Neuronal stem cell (in vitro differentiated cells): Measurements from ENCODE around the gene CHN1.

Experiments
- DNase-seq: peaks from one replicate; pipeline ENCODE4 v3.0.0-alpha.2; 2013; ENCODE audit warnings: low spot score
- H2AFZ ChIP-seq: one replicate; pipeline ENCODE4 v1.6.1; 2013; ENCODE audit warnings: mild to moderate bottlenecking, low read length, inconsistent platforms
- H2AK5ac ChIP-seq: 2 replicates; pipeline ENCODE4 v1.6.1; 2013; ENCODE audit warnings: low read depth, mild to moderate bottlenecking, inconsistent platforms, low read length, moderate library complexity, mixed read lengths
- H2BK120ac ChIP-seq: 2 replicates; pipeline ENCODE4 v1.6.1; 2013; ENCODE audit warnings: low read depth, mild to moderate bottlenecking, inconsistent platforms, low read length, moderate library complexity, mixed read lengths
- H2BK12ac ChIP-seq: one replicate; pipeline ENCODE4 v1.6.1; 2013; ENCODE audit warnings: low read length, inconsistent platforms
- H2BK15ac ChIP-seq: 2 replicates; pipeline ENCODE4 v1.6.1; 2013; ENCODE audit warnings: mild to moderate bottlenecking, low read length, inconsistent platforms, mixed read lengths
- H2BK5ac ChIP-seq: one replicate; pipeline ENCODE4 v1.6.1; 2013; ENCODE audit warnings: inconsistent platforms, mild to moderate bottlenecking, low read length, moderate library complexity
- H3K14ac ChIP-seq: one replicate; pipeline ENCODE4 v1.6.1; 2013; ENCODE audit warnings: low read length, inconsistent platforms
- H3K18ac ChIP-seq: 2 replicates; pipeline ENCODE4 v1.6.1; 2013; ENCODE audit warnings: low read length, inconsistent platforms
- H3K23ac ChIP-seq: 2 replicates; pipeline ENCODE4 v1.6.1; 2013; ENCODE audit warnings: low read depth, mild to moderate bottlenecking, mixed read lengths, low read length, inconsistent platforms; ENCODE audit not compliant: poor library complexity
- H3K27ac ChIP-seq: replicated peaks from 3 replicates; pipeline ENCODE4 v1.5.1; 2013; ENCODE audit warnings: low read length, inconsistent platforms
- H3K27me3 ChIP-seq, 3 experiments: 2 replicates each; pipeline ENCODE4 v1.6.1; 2013; ENCODE audit warnings: low read length in 3 of 3, mild to moderate bottlenecking in 2 of 3, inconsistent platforms in 1 of 3, low read depth in 1 of 3, mixed read lengths in 1 of 3, moderate library complexity in 1 of 3; ENCODE audit not compliant: control insufficient read depth in 3 of 3, insufficient read depth in 3 of 3
- H3K36me3 ChIP-seq, 2 donors: replicated peaks in 1 of 2; 2 replicates each; pipeline ENCODE4 v1.6.1; 2013; ENCODE audit warnings: low read length in 2 of 2; ENCODE audit not compliant: control insufficient read depth in 2 of 2, insufficient read depth in 2 of 2
- H3K4ac ChIP-seq: 2 replicates; pipeline ENCODE4 v1.6.1; 2013; ENCODE audit warnings: inconsistent platforms, mild to moderate bottlenecking, low read length, moderate library complexity
- H3K4me1 ChIP-seq, 2 donors: 1 replicate in 1 of 2; 2 replicates in 1 of 2; pipeline ENCODE4 v1.6.1; 2013; ENCODE audit warnings: low read length in 2 of 2, low read depth in 1 of 2; ENCODE audit not compliant: control insufficient read depth in 2 of 2, insufficient read depth in 1 of 2
- H3K4me2 ChIP-seq: one replicate; pipeline ENCODE4 v1.6.1; 2013; ENCODE audit warnings: mild to moderate bottlenecking, low read length, inconsistent platforms; ENCODE audit not compliant: insufficient read depth, poor library complexity, severe bottlenecking
- H3K4me3 ChIP-seq, 2 donors: 2 replicates each; pipeline ENCODE4 v1.5.1; 2013; ENCODE audit warnings: low read length in 2 of 2, mild to moderate bottlenecking in 2 of 2, inconsistent platforms in 1 of 2, moderate library complexity in 1 of 2
- H3K79me1 ChIP-seq: one replicate; pipeline ENCODE4 v1.6.1; 2013; ENCODE audit warnings: low read depth, mild to moderate bottlenecking, inconsistent platforms, low read length, moderate library complexity
- H3K9ac ChIP-seq: one replicate; pipeline ENCODE4 v1.6.1; 2013; ENCODE audit warnings: mild to moderate bottlenecking, low read depth, low read length, inconsistent platforms; ENCODE audit not compliant: poor library complexity
- H3K9me3 ChIP-seq, 2 donors: replicated peaks in 1 of 2; 2 replicates each; pipeline versions ENCODE3 to v1.6.1; 2013; ENCODE audit warnings: low read length in 2 of 2, mild to moderate bottlenecking in 2 of 2, inconsistent platforms in 1 of 2, low read depth in 1 of 2, mixed read lengths in 1 of 2, moderate library complexity in 1 of 2; ENCODE audit not compliant: control insufficient read depth in 2 of 2, insufficient read depth in 1 of 2
- H4K8ac ChIP-seq: one replicate; pipeline ENCODE4 v1.6.1; 2013; ENCODE audit warnings: low read depth, mild to moderate bottlenecking, inconsistent platforms, low read length, moderate library complexity
- H4K91ac ChIP-seq: one replicate; pipeline ENCODE4 v1.6.1; 2013; ENCODE audit warnings: low read length, low read depth, mild to moderate bottlenecking, inconsistent platforms; ENCODE audit not compliant: poor library complexity
- WGBS, 2 donors: extraction: QIAGEN DNeasy Blood & Tissue Kit; methylation state at CpG; one replicate each; pipeline ENCODE4 v1.1.7; 2013; ENCODE audit warnings: missing lambda C conversion rate in 2 of 2, mixed read lengths in 1 of 2; ENCODE audit not compliant: insufficient read length in 2 of 2, insufficient replicate concordance in 1 of 2; ENCODE audit errors: extremely low coverage in 2 of 2; 5-methylcytosine and 5-hydroxymethylcytosine counted together

Gene CHN1

DNA sequence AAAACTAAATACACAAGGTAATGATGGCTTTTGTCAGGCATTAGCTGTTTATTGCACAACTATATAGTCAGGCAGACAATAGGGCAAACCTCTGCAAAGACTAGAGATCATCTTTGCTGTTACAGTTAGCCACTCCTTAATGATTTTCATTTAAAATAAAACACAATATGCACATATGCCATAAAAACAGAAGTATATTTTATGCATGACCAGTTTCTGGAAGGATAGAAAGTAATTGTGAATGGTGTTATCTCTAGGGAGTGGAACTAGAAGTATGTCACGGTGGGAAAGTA, 102.0 kb downstream of the CHN1 start:
- Histone ChIP-seq H3K9me3 (peaks cover 0 to 10% of the 10 kb centered on the region in 2 donors), H2BK15ac (no peak overlapping the region), H2AK5ac (no peak overlapping the region), H3K4me3 (no peak overlapping the region), H3K79me1 (peaks cover 2% of the 10 kb centered on the region), H3K36me3 (peaks cover 0 to 85% of the 10 kb centered on the region in 2 donors), H2AFZ (no peak overlapping the region), H2BK120ac (no peak overlapping the region), H2BK5ac (no peak overlapping the region), H3K14ac (no peak overlapping the region), H3K18ac (no peak overlapping the region), H3K4ac (no peak overlapping the region), H2BK12ac (no peak overlapping the region), H3K4me2 (no peak overlapping the region), H4K91ac (no peak overlapping the region), H3K27ac (no peak overlapping the region), H3K4me1 (peaks cover 4 to 7% of the 10 kb centered on the region in 2 donors), H4K8ac (no peak overlapping the region), H3K23ac (no peak overlapping the region), H3K27me3 (no peaks in the 10 kb centered on the region), H3K9ac (no peak overlapping the region)
- no CpG with 5 or more reads among the region's 1 CpG for WGBS, 2 donors
- DNase-seq, result no peak

GRCh38 chr2:174902506-174903263, 102.5 kb downstream of the CHN1 start:
- no peak overlapping the region for H3K9ac ChIP-seq
- H2BK15ac ChIP-seq, result no peak overlapping the region
- no peak overlapping the region for H2AFZ ChIP-seq
- peaks cover 0 to 84% of the 10 kb centered on the region in 2 donors for H3K36me3 ChIP-seq
- H2AK5ac ChIP-seq, result no peak overlapping the region
- H3K4me1 ChIP-seq, result peaks cover 4 to 7% of the 10 kb centered on the region in 2 donors
- peaks cover 2% of the 10 kb centered on the region for H3K79me1 ChIP-seq
- no peak overlapping the region for H3K4me3 ChIP-seq
- H3K27ac ChIP-seq, result no peak overlapping the region
- peaks cover 0 to 8% of the 10 kb centered on the region in 2 donors for H3K9me3 ChIP-seq
- no peak overlapping the region for H3K23ac ChIP-seq
- no peak overlapping the region for H2BK120ac ChIP-seq
- no peak overlapping the region for H3K4ac ChIP-seq
- no peak overlapping the region for H4K8ac ChIP-seq
- H4K91ac ChIP-seq, result no peak overlapping the region
- no peak for DNase-seq
- no peaks in the 10 kb centered on the region for H3K27me3 ChIP-seq
- no peak overlapping the region for H3K4me2 ChIP-seq
- WGBS, 2 donors, result no CpG with 5 or more reads among the region's 3 CpGs
- H2BK5ac ChIP-seq, result no peak overlapping the region
- H3K18ac ChIP-seq, result no peak overlapping the region
- H2BK12ac ChIP-seq, result no peak overlapping the region
- no peak overlapping the region for H3K14ac ChIP-seq

DNA sequence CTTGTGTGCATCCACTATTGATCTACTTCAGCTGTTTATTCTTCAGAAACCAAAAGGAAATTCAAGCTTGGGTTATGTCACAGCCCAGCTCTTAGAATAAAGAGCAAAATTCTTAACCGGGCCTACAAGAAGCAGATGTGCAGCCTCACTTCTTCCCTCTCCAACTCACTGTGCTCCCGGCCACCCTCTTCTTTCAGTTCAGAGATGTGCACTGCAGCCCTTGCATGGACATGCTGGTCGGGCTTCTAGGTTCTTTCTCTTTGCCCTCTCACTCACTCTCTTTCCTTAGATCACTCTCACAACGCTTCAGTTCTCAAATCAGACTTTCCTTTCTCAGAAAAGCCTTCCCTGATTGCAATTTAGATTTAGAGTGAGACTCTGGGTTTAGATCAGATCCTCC, 104.1 kb downstream of the CHN1 start:
- Histone ChIP-seq H3K14ac (no peak overlapping the region), H4K8ac (no peak overlapping the region), H3K18ac (no peak overlapping the region), H2AFZ (no peak overlapping the region), H3K27ac (peak overlapping the region; percentile 2), H3K23ac (no peak overlapping the region), H2AK5ac (no peak overlapping the region), H3K27me3 (no peaks in the 10 kb centered on the region), H3K36me3 (peaks cover 0 to 84% of the 10 kb centered on the region in 2 donors), H2BK12ac (no peak overlapping the region), H4K91ac (no peak overlapping the region), H3K79me1 (peaks cover 2% of the 10 kb centered on the region), H2BK5ac (no peak overlapping the region), H3K9ac (no peak overlapping the region), H3K4ac (no peak overlapping the region), H3K4me3 (no peak overlapping the region), H2BK120ac (no peak overlapping the region), H3K9me3 (peaks cover 0 to 8% of the 10 kb centered on the region in 2 donors), H3K4me1 (peaks cover 4 to 7% of the 10 kb centered on the region in 2 donors), H3K4me2 (no peak overlapping the region), H2BK15ac (no peak overlapping the region)
- no CpG with 5 or more reads among the region's 4 CpGs for WGBS, 2 donors
- no peak for DNase-seq

DNA sequence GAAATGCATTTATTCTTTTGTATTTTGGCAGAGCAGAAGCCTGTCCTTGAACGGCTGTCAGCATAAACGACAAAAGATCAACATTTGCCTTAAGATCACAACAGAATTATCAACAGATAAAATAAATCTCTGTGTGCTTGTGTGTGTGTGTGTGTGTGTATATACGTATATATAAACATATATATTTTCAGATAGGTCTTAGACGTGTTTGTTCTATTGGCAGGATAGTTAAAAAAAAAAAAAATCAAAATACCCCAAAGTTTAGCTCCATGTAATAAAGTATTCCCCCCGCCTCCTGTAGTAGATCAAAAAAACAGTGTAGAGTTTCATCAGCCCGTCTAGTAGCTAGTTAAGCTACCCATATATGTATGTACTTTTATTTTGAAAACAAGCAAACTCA, 107.9 kb downstream of the CHN1 start:
- no peak overlapping the region for H3K27ac ChIP-seq
- H3K27me3 ChIP-seq, result no peaks in the 10 kb centered on the region
- no peak overlapping the region for H3K4me2 ChIP-seq
- DNase-seq, result no peak
- H3K14ac ChIP-seq, result no peak overlapping the region
- H2BK5ac ChIP-seq, result no peak overlapping the region
- no peak overlapping the region for H2BK120ac ChIP-seq
- peaks cover 0 to 4% of the 10 kb centered on the region in 2 donors for H3K4me1 ChIP-seq
- H3K4me3 ChIP-seq, result no peak overlapping the region
- H3K4ac ChIP-seq, result no peak overlapping the region
- no peak overlapping the region for H2AFZ ChIP-seq
- H4K91ac ChIP-seq, result no peak overlapping the region
- peaks cover 0 to 29% of the 10 kb centered on the region in 2 donors for H3K9me3 ChIP-seq
- no peak overlapping the region for H2BK15ac ChIP-seq
- no peak overlapping the region for H3K18ac ChIP-seq
- H3K23ac ChIP-seq, result no peak overlapping the region
- H3K36me3 ChIP-seq, result peaks cover 0 to 92% of the 10 kb centered on the region in 2 donors
- H3K9ac ChIP-seq, result no peak overlapping the region
- WGBS, 2 donors, result no CpG with 5 or more reads among the region's 6 CpGs
- no peak overlapping the region for H2AK5ac ChIP-seq
- H3K79me1 ChIP-seq, result peaks cover 2% of the 10 kb centered on the region
- H4K8ac ChIP-seq, result no peak overlapping the region
- no peak overlapping the region for H2BK12ac ChIP-seq
